NCI-H446 (cell line): ENCODE results near the gene UCN3.
"Not testable (repeated sequence)": the region's sequence is repeated elsewhere in the genome, so short reads cannot be mapped to it uniquely, and the experiment has no call there.

Experiments used
- DNase-seq, 2 experiments: peaks; one replicate each; lab custom pipeline; 2025; lab: John Stamatoyannopoulos, UW

Gene UCN3

DNA sequence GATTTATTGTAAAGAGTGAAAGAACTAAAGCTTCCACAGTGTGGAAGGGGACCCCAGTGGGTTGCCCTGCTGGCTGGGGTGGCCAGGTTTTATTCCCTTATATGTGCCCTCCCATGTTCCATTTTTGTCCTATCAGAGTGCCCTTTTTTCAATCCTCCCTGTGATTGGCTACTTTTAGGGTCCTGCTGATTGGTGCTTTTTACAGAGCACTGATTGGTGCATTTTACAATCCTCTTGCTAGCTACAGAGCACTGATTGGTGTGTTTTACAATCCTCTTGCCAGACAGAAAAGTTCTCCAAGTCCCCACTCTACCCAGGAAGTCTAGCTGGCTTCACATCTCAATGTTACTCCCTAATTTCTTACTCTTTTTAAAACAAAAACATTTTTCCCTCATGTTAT lies 46.0 kb downstream of the UCN3 start:
- DNase-seq: not testable (repeated sequence)

DNA sequence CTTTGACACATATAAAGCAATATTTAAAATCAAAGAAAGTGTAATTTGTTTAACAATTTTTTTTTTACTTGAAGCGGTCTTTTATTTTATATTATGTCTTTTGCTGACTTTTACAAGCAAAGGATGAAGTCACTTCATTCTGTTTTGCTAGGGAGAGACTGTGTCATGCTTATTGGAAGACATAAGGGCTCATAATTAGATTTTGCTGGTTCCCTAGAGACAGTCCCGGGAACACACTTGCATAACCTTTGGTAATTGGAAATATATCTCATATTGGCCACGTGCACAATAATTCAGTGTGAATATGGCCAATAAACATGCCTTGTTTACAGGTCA lies 47.1 kb downstream of the UCN3 start:
- DNase-seq: peak in 1 of 2 experiments; percentile 43

- DNase-seq: peak; percentile 69 to 94
Measured at GRCh38 chr10:5412277-5412941, 47.6 kb downstream of the UCN3 start, which contains the start of gene NET1. Gene NET1 (plus strand): TSS chr10:5412557. CDS start chr10:5412693, 136 bp downstream.

DNA sequence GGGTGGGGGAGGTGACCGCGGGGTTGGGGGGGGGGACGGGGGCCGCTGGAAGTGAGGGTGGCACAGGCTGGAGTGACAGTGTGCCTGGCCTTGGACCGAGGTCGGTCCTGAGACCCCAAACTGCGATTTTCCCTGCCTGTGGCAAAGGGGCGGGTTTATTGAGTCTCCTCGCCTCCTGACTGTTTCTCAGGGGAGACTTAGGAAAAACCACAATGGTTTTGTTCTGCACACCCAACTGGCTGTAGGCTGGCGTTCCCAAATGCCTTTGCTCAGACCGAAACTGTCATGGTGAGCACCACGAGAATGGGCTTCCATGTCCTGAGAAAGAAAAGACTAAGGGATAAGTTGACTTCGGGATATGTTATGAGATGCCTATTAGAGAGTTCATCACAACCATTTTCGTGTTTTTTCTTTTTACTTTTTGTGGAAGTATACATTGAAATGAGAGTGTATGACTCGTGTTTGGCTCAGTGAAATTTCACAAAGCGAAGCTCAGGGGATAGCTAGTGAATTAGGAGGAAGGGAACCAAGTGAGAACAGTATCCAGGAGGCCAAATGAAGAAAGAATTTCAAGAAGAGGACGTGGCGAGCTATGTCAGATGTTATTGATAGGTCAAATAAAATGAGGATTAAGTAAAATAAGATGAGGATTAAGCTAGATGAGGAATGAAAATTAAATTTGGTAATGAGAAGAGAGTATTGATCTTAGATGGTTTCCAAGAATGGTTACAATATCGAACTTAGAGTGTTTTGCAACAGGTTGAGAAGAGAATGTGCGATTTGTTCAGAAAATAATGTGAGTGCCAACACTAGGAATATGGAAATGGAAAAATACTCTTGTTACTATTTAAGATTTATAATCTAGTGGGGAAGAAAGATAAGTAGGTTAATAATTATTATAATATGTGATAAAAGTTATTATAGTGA lies 48.5 kb downstream of the UCN3 start:
- peak in 1 of 2 experiments; percentile 29 for DNase-seq

DNA sequence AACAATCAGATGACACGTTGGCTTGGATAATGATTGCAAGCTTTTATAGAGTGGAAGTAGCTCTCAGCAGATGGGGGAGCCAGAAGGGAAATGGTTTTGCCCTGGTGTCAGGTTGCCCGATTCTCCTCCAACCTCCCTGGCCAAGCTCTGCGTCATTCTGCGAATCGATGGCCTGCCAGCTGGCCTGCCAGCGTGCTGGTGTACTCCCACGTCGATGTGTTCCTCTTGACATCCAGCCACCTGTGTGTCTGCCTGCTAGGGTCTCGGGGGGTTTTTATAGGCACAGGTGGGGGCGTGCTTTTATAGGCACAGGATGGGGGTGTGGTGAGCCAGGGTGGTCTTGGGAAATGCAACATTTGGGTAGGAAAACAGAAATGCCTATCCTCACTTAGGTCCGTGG lies 52.2 kb downstream of the UCN3 start:
- DNase-seq: peak; percentile 85 to 92

GRCh38 chr10:5418584-5418983 lies 53.8 kb downstream of the UCN3 start:
- no peak for DNase-seq

DNA sequence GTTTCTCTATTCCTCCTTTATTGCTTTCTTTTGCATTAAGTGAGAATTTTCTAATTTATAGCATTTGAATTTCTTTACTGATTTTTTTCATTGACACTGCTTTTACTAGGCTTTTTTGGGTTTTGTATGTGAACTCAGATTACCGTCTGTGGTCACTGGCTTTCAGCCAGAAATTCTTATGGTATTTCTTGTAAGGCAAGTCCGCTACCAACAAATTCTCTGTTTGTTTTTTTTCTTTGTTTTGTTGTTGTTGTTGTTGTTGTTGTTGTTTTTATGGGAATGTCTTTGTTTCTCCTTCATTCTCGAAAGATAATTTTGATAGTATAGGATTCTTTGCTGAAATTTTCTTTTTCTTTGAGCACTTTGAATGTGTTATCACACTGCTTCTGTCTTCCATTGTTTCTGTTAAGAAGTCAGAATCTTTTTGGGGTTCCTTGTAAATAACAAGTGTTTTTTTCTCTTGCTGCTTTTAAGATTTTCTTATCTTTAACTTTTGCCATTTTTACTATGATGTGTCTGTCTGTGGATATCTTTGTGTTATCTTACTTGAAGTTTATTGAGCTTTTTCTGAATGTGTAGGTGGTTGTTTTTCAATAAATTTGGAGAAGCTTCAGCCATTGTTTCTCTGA lies 54.8 kb downstream of the UCN3 start:
- no peak for DNase-seq

GRCh38 chr10:5423771-5424170 lies 59.0 kb downstream of the UCN3 start:
- no peak for DNase-seq
